ENCODE measurements around the gene CYTH1.

The CYTH1 gene

GRCh38 chr17:78667741-78668640 is 114.1 kb downstream of the CYTH1 start:
- peaks cover 27% of the 10 kb centered on the region for H3K36me3 Mint-ChIP-seq (ENCODE audit: low read depth)
- H3K4me1 Mint-ChIP-seq (ENCODE audit: low read depth), result peaks cover 28% of the 10 kb centered on the region
- H3K9me3 Mint-ChIP-seq, result no peaks in the 10 kb centered on the region
- DNase-seq (ENCODE audit: low spot score), result no peak
- peak overlapping the region; percentile 10 for H3K4me3 Mint-ChIP-seq
- no peaks in the 10 kb centered on the region for H3K27me3 Mint-ChIP-seq (ENCODE audit: low read depth)
- H3K27ac Mint-ChIP-seq, result peak overlapping the region; percentile 33

DNA sequence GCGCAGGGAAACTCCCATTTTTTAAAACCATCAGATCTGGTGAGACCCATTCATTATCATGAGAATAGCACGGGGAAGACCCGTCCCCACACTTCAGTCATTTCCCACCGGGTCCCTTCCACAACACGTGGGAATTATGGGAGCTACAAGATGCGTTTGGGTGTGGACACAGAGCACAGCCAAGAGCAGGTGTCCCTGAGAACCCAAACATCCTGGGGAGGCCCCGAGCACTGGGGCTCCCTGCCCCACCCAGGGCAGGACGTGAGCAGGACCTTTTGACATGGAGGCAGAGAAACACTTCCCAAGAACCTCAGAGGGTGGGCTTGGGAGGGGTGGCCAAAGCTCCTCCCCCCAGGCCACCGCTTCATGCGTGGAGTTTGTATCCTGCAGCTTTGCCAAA is 115.0 kb downstream of the CYTH1 start:
- H3K27ac Mint-ChIP-seq, result peak overlapping the region; percentile 76
- H3K4me3 Mint-ChIP-seq, result peak overlapping the region; percentile 56
- no peaks in the 10 kb centered on the region for H3K9me3 Mint-ChIP-seq
- peaks cover 22% of the 10 kb centered on the region for H3K36me3 Mint-ChIP-seq (ENCODE audit: low read depth)
- H3K4me1 Mint-ChIP-seq (ENCODE audit: low read depth), result peaks cover 30% of the 10 kb centered on the region
- no peak for DNase-seq (ENCODE audit: low spot score)
- no peaks in the 10 kb centered on the region for H3K27me3 Mint-ChIP-seq (ENCODE audit: low read depth)

DNA sequence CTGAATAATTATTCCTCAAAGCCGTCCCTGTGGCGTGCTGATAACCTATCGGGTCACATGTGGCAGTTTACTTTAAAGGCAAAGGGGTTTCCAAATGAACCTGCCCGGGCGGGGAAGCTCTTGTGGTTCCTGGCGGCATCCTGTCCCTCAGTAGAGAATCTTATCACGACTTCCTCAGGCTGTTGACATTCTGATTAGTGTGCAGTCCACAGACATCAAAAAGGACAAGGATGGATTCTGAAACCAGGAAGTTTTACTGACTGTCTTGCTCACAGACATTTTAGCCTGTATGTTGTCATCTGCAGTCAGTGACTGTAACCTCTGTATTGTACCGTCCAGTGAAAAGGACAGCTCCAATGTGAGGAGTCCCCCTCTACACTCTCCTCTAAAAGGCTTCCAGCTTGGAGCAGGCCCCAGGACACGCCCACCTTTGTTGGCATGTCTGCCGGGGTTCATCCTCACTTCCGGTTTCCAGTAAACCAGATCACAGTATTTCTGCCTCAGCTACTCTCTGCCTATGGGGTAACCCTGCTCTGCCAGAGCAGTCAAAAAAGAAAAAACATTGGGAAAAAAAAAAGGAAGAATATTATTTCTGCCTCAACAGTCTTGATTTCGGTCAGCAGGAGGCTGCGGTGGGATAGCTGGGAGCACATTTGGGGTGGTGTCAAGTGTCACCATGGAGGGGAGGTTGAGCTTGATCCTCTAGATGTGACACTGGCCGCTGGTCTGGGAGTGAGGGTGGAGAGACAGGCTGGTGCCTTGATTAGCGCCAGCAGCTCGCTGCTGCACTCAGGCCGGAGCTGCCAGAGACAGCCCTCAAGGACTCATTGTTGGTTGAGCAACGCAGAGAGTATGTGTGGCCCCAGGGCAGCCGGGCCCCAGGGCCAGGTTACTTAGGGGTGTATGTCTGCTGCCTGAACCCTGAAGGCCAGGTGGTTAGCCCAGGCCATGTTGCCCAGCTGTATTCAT is 115.8 kb downstream of the CYTH1 start:
- Mint-ChIP-seq H3K9me3 (no peaks in the 10 kb centered on the region), H3K4me3 (peak overlapping the region; percentile 56), H3K27ac (peak overlapping the region; percentile 76), H3K27me3 (ENCODE audit: low read depth) (no peaks in the 10 kb centered on the region), H3K36me3 (ENCODE audit: low read depth) (peaks cover 20% of the 10 kb centered on the region), H3K4me1 (ENCODE audit: low read depth) (peaks cover 30% of the 10 kb centered on the region)
- peak; percentile 61 for DNase-seq (ENCODE audit: low spot score)

GRCh38 chr17:78665387-78665951 is 116.6 kb downstream of the CYTH1 start:
- no peak for DNase-seq (ENCODE audit: low spot score)
- Mint-ChIP-seq H3K27me3 (ENCODE audit: low read depth) (no peaks in the 10 kb centered on the region), H3K27ac (peak overlapping the region; percentile 68), H3K4me3 (peak overlapping the region; percentile 56), H3K4me1 (ENCODE audit: low read depth) (peaks cover 30% of the 10 kb centered on the region), H3K9me3 (no peaks in the 10 kb centered on the region), H3K36me3 (ENCODE audit: low read depth) (peaks cover 19% of the 10 kb centered on the region)

- H3K9me3 Mint-ChIP-seq, result no peaks in the 10 kb centered on the region
- H3K4me3 Mint-ChIP-seq, result no peak overlapping the region
- H3K36me3 Mint-ChIP-seq (ENCODE audit: low read depth), result peaks cover 19% of the 10 kb centered on the region
- H3K4me1 Mint-ChIP-seq (ENCODE audit: low read depth), result peaks cover 30% of the 10 kb centered on the region
- H3K27me3 Mint-ChIP-seq (ENCODE audit: low read depth), result no peaks in the 10 kb centered on the region
- DNase-seq (ENCODE audit: low spot score), result no peak
- H3K27ac Mint-ChIP-seq, result peak overlapping the region; percentile 68
Observed at GRCh38 chr17:78664476-78665386, 117.3 kb downstream of the CYTH1 start.

DNA sequence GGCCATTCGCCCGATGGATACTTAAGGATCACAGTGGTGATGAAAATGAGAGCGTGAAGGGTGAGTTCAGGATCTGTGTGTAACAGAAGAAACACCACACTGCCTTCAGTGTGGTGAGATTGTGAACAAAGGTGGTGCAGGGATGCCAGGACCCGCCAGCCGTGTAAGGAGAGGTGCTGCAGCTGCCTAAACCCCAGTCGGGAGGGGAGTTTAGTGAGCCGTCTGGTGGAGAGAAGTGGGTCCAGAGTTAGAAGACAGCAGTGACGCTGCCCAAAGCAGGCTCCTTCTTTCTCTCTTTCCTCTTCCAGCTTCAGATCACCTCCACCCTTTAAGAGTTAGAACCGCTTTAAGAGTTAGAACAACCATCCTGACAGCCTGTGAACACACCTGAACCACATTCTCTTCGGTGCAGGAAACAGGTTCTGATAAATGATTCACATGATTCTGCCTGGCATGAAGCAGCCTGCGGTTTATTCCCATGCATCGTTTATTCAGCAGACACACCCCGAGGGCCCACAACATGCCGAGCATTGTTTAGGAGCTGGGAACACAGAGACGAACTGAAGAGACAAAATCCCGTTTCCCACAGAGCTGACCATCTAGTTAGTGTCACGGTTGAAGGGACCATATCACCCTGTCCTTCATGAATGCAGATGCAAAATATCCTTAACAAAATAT is 120.8 kb downstream of the CYTH1 start:
- Mint-ChIP-seq H3K27me3 (ENCODE audit: low read depth) (no peaks in the 10 kb centered on the region), H3K4me3 (no peak overlapping the region), H3K4me1 (ENCODE audit: low read depth) (peaks cover 18% of the 10 kb centered on the region), H3K36me3 (ENCODE audit: low read depth) (peaks cover under 1% of the 10 kb centered on the region), H3K27ac (no peak overlapping the region), H3K9me3 (no peaks in the 10 kb centered on the region)
- no peak for DNase-seq (ENCODE audit: low spot score)

- DNase-seq (ENCODE audit: low spot score), result no peak
- Mint-ChIP-seq H3K27me3 (ENCODE audit: low read depth) (no peaks in the 10 kb centered on the region), H3K36me3 (ENCODE audit: low read depth) (no peaks in the 10 kb centered on the region)
Observed at GRCh38 chr17:78659546-78659945, 122.5 kb downstream of the CYTH1 start.

DNA sequence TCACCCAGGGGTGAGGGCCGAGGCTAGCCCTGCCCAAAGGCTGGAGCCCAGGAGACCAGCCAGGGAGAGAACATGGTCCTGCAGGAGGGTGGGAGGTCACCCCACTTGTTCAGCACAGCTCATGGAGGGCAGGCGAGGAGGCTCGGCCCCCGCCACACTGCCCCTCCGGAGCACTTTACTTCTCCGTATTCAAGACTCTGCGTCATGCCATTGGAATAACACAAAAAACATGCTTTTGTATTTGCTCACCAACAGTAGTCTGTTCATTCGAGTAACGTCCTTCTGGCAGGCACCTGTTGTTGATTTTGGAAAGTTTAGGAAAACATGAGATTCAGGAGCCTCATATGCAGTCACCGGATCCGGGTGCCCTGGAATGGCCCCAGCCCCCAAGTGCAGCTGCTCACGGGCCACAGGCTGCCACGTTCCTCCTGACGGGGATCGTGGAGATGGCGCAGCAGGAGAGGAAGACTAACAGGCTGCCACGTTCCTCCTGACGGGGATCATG is 123.7 kb downstream of the CYTH1 start:
- no peak for DNase-seq (ENCODE audit: low spot score)
- no peaks in the 10 kb centered on the region for H3K27me3 Mint-ChIP-seq (ENCODE audit: low read depth)
- H3K9me3 Mint-ChIP-seq, result no peaks in the 10 kb centered on the region
- no peak overlapping the region for H3K4me3 Mint-ChIP-seq
- H3K36me3 Mint-ChIP-seq (ENCODE audit: low read depth), result no peaks in the 10 kb centered on the region
- no peak overlapping the region for H3K27ac Mint-ChIP-seq
- H3K4me1 Mint-ChIP-seq (ENCODE audit: low read depth), result peaks cover 6% of the 10 kb centered on the region

More at GRCh38 chr17:78659546-78659945, 122.5 kb downstream of the CYTH1 start:
- peaks cover 8% of the 10 kb centered on the region for H3K4me1 Mint-ChIP-seq (ENCODE audit: low read depth)
- H3K27ac Mint-ChIP-seq, result no peak overlapping the region
- no peaks in the 10 kb centered on the region for H3K9me3 Mint-ChIP-seq
- H3K4me3 Mint-ChIP-seq, result no peak overlapping the region

GRCh38 chr17:78655251-78655940 is 126.7 kb downstream of the CYTH1 start:
- DNase-seq (ENCODE audit: low spot score), result no peak
- H3K36me3 Mint-ChIP-seq (ENCODE audit: low read depth), result no peaks in the 10 kb centered on the region
- no peaks in the 10 kb centered on the region for H3K9me3 Mint-ChIP-seq
- peaks cover 3% of the 10 kb centered on the region for H3K4me1 Mint-ChIP-seq (ENCODE audit: low read depth)
- H3K27me3 Mint-ChIP-seq (ENCODE audit: low read depth), result peaks cover 9% of the 10 kb centered on the region
- H3K4me3 Mint-ChIP-seq, result no peak overlapping the region
- H3K27ac Mint-ChIP-seq, result no peak overlapping the region

GRCh38 chr17:78654325-78654724 is 127.7 kb downstream of the CYTH1 start:
- Mint-ChIP-seq H3K9me3 (peaks cover 6% of the 10 kb centered on the region), H3K27ac (no peak overlapping the region), H3K27me3 (ENCODE audit: low read depth) (peaks cover 10% of the 10 kb centered on the region), H3K36me3 (ENCODE audit: low read depth) (peaks cover under 1% of the 10 kb centered on the region), H3K4me3 (no peak overlapping the region), H3K4me1 (ENCODE audit: low read depth) (peaks cover 3% of the 10 kb centered on the region)
- DNase-seq (ENCODE audit: low spot score), result no peak

GRCh38 chr17:78653382-78653781 is 128.7 kb downstream of the CYTH1 start:
- H3K36me3 Mint-ChIP-seq (ENCODE audit: low read depth), result peaks cover 2% of the 10 kb centered on the region
- peaks cover 12% of the 10 kb centered on the region for H3K9me3 Mint-ChIP-seq
- no peak for DNase-seq (ENCODE audit: low spot score)
- no peak overlapping the region for H3K27ac Mint-ChIP-seq
- no peak overlapping the region for H3K4me3 Mint-ChIP-seq
- H3K4me1 Mint-ChIP-seq (ENCODE audit: low read depth), result peaks cover 3% of the 10 kb centered on the region
- peaks cover 14% of the 10 kb centered on the region for H3K27me3 Mint-ChIP-seq (ENCODE audit: low read depth)

GRCh38 chr17:78652913-78653312 is 129.2 kb downstream of the CYTH1 start:
- Mint-ChIP-seq H3K27me3 (ENCODE audit: low read depth) (peaks cover 14% of the 10 kb centered on the region), H3K27ac (no peak overlapping the region), H3K36me3 (ENCODE audit: low read depth) (peaks cover 2% of the 10 kb centered on the region), H3K4me1 (ENCODE audit: low read depth) (peaks cover 3% of the 10 kb centered on the region), H3K9me3 (peaks cover 17% of the 10 kb centered on the region), H3K4me3 (no peak overlapping the region)
- DNase-seq (ENCODE audit: low spot score), result no peak

Data from T-helper 2 cell treated with Interferon-gamma antibody and Interleukin-4, amounts not matched to agents 5 μg/mL and 100 μg/mL, for 36 hours (primary cell).